HG03457 (cell line): Measurements from ENCODE around the gene FLYWCH1.

ENCODE experiments used
- ATAC-seq: cut with Tn5 transposase; IDR thresholded peaks from one replicate; pipeline ENCODE4 v1.9.1; 2021; ENCODE audit warnings: moderate number of reproducible peaks; ENCODE audit not compliant: unreplicated experiment

The FLYWCH1 gene

DNA sequence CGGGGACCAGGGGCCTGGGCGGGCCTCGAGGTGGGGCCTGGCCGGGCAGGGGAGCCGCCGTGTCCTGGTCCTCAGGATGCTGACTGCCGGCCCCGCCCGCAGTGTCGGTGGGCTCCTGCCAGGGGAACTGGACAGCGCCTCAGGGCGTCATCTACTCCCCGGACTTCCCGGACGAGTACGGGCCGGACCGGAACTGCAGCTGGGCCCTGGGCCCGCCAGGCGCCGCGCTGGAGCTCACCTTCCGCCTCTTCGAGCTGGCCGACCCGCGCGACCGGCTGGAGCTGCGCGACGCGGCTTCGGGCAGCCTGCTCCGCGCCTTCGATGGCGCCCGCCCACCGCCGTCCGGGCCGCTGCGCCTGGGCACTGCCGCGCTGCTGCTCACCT, 55.1 kb downstream of the FLYWCH1 start:
- no peak for ATAC-seq

DNA sequence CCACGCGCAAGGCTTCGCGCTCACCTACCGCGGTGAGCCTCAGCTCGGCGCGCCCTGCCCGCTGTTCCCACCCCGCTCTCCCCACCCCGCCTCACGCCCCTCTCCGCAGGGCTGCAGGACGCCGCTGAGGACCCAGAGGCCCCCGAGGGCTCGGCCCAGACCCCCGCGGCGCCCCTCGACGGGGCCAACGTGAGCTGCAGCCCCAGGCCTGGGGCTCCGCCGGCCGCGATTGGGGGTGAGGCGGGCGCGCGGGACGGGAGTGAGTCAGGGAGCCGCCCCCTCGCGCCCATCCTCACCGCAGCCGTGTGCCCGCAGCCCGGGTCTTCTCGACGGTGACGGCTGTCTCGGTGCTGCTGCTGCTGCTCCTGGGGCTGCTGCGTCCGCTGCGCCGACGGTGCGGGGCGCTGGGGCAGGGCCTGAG, 55.5 kb downstream of the FLYWCH1 start:
- ATAC-seq = no peak

DNA sequence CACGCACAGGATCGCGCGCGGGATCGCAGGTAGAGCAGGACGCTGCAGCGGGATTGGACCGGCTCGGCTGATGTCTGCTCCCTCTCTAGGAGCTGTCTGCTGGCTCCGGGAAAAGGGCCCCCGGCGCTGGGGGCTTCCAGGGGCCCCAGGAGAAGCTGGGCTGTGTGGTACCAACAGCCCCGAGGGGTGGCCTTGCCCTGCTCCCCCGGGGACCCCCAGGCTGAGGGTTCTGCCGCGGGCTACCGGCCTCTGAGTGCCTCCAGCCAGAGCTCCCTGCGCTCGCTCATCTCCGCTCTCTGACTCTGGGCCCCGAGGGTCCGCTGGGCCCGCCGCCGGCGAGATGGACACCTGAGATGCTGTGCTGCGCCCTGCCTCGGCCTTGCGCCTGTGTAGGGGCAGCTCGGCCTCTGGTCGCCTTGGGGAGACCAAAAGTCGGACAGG, 56.0 kb downstream of the FLYWCH1 start:
- no peak for ATAC-seq

DNA sequence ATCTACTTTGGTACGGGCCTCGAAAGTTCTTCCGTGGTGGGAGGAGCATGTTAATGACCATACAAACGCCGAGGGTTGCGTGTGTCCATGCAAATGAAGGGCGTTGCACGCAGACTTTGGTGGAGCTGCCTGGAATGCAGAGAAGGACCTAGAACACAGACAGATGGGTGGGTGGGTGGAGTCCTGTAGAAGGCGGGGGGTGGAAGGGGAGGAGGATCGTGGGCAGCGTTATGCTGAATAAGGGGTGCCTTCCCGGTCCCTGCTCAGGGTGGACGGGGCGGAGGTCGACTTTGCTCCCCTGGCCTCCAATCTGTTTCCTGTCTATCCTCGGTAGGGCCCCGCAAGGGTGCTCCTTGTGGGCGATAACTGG, 56.6 kb downstream of the FLYWCH1 start:
- no peak for ATAC-seq

DNA sequence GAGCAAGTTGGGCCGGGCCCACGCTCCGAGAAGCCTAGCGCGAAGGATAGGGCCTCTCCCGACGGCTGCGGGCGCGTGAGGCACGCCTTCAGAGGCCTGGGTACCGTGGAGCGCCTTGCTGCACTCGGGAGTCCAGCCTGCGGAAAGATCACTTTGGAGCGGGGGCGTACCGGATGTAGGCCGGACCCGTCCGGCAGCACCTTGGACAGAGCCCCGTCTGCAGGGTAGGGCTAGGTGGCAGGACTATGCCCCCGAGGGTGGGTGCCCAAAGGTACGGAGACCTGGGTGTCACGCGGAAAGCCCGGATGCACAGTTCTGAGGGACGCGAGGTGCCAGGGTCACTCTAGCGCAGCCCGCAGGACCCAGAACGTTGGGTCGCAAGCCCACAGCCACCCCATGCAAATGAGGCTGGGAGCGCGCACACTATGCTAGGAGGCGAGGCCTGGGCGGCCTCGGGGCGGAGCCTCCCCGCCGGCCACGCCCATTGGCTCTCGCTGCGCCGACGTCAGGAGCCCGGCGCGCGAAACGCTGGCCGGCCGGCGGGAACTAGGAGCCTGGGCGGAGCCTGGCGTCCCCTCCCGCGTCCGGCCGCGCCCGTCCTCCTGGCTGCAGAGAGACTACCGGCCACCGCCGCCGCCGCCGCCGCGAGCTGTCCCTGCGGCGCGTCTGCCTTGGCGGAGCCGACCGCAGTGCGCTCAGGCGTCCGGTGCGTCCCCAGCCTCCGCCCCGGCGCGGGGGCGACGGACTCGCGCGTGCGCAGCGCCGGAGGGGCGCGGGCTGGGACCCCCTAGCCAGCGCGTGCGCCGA, 57.2 kb downstream of the FLYWCH1 start, which contains the start of gene PAQR4:
Gene PAQR4 (plus strand): TSS at position 611 of the 807 bp plus-strand sequence. CDS start 327 bp downstream, outside the sequence.
- peak; percentile 45 for ATAC-seq

DNA sequence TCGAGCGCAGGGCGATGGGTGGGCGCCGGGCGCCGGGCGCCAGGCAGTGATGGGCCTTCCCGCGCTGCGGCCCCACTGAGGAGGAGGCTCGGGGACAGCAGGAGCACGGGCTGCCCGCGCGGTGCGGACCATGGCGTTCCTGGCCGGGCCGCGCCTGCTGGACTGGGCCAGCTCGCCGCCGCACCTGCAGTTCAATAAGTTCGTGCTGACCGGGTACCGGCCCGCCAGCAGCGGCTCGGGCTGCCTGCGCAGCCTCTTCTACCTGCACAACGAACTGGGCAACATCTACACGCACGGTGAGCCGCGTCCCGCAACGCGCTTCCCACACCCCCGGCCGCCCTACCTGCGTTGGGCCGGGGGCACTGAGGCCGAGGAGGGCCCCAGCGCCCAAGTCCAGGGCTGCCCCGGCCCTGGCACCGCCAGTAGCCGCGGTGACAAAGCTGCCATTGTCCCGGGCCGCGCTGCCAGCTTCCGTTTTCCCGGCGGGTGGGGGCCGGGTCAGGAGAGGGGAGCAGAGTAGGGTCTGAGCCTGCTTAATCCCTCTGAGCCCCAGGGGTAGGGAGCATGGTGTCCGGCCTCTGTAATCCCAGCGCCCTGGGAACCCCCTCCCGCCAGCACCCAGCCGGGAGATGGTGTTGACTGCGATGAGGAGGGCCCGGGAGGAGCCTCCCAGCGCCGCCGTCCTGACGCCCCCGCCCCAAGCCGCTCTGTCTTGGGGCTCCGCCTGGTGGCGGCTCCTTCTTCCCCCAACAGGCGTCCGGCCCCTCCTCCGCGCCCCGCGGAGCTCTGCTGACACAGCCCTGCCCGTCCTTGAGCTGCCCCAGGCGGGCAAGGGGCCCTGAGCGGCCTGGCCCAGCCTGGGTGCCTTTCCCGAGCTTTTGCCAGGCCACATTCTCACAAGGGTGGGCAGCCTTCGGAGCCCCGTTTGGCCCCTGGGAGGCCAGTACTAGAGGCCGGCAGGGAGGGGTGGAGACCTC, 58.1 kb downstream of the FLYWCH1 start:
- peak; percentile 4 for ATAC-seq

DNA sequence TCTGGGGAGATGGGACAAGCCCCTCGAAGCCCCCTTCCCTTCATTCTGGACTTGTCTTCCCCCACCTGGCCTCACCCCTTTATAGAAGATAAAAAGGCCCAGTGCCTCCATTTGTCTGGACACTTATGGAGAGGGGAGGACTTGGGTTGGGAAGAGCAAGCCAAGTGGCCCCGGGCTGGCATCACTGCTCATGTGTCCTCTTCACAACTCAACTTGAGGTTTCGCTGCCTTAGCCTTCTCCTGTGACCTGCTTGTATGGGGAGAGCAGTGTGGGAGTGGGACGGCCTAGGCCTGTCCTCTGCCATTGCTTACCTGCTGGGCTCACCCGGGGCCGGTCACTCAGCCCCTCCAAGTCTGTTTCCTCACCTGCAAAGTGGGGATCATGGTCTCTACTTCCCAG, 58.8 kb downstream of the FLYWCH1 start:
- no peak for ATAC-seq

DNA sequence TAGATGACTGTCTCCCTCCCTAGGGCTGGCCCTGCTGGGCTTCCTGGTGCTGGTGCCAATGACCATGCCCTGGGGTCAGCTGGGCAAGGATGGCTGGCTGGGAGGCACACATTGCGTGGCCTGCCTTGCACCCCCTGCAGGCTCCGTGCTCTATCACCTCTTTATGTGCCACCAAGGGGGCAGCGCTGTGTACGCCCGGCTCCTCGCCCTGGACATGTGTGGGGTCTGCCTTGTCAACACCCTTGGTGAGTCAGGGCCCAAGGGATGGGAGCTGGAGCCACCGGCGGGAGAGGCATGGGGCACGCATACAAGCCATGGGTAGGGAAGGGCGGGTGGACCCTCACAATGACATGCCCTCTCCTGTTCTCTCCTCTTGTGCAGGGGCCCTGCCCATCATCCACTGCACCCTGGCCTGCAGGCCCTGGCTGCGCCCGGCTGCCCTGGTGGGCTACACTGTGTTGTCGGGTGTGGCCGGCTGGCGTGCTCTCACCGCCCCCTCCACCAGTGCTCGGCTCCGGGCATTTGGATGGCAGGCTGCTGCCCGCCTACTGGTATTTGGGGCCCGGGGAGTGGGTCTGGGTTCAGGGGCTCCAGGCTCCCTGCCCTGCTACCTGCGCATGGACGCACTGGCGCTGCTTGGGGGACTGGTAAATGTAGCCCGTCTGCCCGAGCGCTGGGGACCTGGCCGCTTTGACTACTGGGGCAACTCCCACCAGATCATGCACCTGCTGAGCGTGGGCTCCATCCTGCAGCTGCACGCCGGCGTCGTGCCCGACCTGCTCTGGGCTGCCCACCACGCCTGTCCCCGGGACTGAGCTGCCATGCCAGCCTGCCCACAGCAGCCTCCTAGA, 59.6 kb downstream of the FLYWCH1 start:
- ATAC-seq = no peak

DNA sequence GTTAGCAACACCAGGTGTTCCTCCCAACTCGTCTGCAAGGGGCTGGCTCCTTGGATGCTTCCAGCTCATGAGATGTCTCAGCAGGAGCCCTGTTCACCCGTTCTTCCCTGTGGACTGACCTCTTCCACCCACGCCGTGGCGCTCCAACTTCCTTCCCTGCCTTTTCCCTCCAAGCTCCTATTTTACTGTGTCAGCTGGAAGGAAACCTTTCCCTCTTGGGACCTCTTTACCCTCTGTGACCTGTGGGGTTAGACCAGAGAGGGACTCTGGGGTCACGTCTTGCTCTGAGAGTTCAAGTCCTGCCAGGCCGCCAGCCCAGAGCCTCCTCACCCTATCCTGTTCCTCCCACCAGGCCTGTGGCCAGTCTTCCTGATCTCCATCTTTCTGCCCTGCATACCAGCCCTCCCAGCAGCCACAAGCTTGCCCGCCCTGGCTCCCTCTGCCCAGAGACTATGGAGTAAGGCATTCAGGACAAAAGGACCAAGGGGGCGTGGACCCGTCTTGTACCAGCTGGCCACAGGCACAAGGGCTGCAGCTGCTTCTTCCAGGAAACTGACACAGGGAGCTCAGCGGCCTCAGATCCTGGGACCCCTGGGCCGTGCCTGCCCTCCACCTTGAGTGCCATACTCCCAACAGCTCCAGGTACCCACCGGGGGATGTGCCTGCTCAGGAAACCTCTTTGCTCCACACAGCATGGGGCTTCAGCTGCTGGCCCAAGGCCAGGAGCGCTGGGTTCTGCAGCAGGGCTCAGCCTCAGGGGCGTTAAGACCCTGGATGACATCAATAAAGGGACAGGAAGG, 60.5 kb downstream of the FLYWCH1 start:
- no peak for ATAC-seq

DNA sequence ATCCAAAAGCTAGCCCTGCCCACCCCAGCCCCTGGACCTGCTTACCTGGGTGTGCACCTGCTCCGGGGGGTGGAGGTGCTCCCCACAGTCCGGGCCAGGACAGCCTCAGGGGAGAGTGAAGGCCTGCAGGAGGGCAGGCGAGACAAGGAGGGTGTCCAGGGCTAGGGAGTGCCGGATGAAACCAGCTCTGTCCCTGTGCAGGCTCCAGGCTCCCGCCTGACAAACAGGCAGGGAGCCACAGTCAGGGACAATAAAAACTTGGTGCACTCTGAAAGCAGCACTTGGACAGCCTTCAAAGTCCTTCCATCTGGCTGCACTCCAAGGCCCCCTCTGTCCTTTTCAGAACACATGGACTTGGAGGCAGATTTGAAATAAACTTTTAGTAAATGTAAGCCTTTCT, 61.4 kb downstream of the FLYWCH1 start:
- ATAC-seq = no peak

DNA sequence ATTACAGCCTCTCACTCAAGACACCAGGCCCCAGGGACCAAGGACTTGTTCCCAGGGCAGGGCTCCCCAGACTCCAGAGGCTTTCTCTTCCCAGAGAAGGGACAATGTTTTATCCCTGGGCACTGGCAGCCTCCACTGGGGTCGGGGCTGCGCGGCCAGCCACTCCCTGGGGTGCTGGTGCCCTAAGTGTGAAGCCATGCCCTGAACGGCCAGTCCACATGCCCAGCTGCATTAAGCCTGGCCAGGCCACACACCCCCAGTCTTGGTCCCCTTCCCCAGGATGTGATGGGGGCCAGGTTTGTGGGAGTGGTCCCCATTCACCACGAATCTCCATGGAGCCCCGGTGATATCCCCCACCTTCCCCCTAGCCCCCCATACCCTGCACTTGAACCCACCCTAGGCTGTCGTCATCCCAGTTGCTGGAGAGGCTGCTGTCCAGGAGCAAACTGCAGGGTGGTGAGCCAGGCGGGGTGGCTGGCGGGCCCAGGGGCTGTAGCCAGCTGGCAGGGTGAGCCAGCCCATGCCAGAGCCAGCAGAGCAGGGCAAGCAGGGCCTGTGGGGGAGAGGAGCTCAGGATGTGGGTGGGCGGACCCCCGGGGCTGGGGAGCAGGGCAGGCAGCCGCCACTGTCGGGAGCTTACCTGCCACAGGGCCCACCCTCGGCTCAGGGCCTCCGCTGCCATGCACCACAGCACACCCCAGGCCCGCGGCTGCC, 62.0 kb downstream of the FLYWCH1 start:
- ATAC-seq = no peak

DNA sequence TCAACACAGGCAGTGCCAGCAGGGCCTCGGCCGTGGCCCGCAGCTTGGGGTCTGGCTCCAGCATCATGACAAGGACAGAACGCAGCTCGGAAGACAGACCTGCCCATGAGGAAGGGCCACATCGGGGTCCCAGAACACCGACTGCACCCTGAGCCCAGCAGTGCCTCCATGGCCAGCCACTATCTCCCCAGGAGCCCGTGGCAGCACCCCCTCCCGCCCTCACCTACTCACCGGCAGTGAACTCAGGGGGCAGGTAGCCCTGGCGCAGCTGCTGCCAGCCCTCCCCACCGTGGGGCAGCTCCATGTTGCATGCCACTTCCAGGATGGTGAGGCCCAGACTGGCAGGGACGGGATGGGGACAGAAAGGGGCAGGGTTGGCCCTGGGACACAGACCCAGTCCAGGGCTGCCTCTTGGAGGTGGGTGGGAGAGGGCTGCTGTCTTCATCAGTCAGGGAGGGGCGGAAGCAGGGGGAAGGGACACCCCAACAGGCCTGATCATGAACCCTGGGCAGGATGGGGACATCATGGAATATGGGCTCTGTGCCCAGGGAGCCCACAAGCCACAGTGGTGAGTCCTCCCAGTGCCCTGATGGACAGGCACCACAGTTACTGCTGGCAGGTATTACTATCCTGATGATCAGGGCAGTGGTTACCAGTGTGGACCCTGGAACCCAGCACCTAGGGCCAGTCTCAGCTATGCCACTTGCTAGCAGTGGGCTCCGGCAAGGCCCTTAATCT, 62.8 kb downstream of the FLYWCH1 start:
- no peak for ATAC-seq

DNA sequence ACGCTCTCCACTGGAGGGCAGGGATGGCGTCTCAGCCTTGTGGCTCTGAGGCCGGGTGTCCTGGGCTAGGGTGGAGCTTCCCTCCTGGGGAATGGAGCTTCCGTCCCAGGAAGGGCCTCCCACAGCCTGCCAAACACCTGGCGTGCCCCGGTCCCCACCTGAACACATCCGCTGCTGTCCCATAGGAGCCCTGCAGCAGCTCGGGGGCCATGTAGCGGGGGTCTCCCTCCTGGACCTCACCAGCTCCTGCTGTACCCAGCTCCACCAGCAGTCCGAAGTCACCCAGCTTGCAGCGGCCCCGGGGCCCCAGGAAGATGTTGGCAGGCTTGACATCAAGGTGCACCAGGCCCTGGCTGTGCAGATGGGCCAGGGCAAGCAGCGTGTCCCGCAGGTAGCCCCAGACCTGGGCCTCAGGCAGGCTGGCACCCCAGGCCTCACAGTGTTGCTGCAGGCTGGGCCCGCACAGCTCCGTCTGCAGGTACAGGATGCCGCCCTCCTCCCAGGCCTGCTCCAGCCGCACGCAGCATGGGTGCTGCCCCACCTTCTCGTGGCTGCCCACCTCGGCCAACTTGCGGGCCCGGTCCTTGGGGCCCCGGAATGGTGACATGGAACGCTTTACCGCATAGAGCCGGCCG, 63.5 kb downstream of the FLYWCH1 start:
- no peak for ATAC-seq

DNA sequence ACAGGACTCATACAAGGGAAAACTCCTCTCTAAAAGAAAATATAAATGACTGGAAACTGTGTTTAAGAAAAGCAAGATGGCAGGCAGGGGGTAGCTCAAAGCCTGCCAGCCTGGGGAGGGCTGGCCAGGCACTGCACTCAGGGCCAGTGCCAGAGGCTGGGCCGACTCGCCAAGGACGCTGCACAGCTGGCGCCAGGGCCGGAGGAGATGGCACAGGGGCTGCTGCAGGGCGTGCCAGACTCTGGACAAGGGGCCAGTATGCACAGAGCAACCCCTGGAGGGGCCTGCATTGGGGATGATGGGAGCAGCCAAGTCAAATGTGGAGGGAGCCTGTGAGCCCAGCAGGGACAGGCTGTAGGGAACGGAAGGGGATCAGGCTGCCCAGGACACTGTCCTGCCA, 64.5 kb downstream of the FLYWCH1 start:
- no peak for ATAC-seq

DNA sequence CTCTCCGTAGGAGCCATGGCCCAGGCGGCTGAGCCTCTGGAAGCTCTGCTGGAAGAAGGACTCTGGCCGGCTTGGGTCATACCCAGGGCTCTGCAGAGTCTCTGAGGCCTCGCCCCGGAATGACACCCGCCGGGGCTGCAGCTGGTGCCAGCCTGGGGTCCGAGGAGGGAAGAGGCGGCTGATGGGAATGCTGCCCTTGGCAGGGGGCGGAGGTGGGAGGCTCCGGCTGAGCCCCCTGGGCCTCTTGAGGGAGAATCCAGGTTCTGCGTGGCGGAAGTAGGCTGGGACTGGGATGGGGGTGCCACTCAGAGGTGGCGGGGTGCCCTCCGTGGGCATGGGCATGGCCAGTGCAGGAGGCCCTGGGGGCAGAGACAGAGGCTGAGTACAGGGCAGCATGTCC, 64.9 kb downstream of the FLYWCH1 start:
- no peak for ATAC-seq

DNA sequence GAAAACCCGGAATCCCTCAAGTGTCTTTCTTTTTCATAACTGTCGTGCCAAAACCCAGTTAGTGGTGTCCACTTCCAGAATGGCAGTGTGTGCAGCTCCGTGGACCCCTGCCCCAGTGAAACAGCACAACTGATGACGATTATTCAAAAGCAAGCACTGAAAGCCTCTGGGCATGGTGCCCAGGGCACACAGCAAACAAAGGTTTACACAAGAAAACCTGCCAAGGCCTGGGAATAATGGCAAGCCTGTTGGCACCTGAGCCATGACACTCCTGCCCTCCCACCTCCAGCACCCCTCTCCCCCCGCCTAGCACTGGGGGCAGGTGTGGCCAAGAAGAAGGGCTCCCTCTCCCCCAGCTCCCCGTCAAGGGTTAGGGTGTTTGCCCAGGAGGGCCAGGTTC, 65.7 kb downstream of the FLYWCH1 start:
- ATAC-seq = no peak

DNA sequence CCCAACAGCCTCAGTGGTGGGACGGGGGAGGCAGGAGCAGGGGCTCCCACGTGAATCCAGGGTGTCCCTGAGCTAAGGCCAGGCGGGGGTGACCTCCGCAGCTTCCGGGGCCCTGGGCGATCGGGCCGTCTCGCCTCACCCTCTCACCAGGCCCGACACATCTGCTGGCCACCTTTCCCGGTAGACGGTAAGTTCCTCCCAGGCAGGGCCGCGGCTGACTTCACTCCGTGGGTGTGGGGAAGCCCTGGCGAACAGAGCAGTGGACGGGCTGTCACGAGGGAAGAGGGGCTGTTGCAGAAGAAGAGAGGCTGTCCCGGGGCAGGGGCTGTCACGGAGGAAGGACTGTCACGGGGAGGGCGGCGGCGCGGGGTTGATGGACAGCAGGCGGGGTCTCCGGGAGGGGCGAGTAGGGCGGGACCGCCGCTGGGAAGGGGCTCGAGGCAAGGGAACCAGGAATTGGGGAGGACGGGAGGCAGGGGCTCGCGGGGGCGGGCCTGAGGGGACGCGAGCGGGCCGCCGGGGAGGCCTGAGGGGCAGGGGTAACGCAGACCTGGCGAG, 68.0 kb downstream of the FLYWCH1 start:
- peak; percentile 19 for ATAC-seq
